Putamen (tissue), 1 donor: ENCODE measurements around the gene CASP2.

Source experiments
- DNase-seq: peaks from one replicate; pipeline ENCODE4 v3.0.0-alpha.2; 2016; ENCODE audit warnings: low spot score

Gene CASP2

GRCh38 chr7:143296686-143297085 is 8.5 kb downstream of the CASP2 start:
- DNase-seq, result no peak

GRCh38 chr7:143299346-143299745 is 11.2 kb downstream of the CASP2 start:
- DNase-seq, result no peak

- no peak for DNase-seq
Observed at GRCh38 chr7:143299840-143300239, 11.7 kb downstream of the CASP2 start.

GRCh38 chr7:143300959-143301935 is 13.1 kb downstream of the CASP2 start:
- no peak for DNase-seq

GRCh38 chr7:143303733-143304132 is 15.6 kb downstream of the CASP2 start:
- no peak for DNase-seq

GRCh38 chr7:143304938-143305337 is 16.8 kb downstream of the CASP2 start:
- no peak for DNase-seq

GRCh38 chr7:143305423-143306070 is 17.4 kb downstream of the CASP2 start:
- no peak for DNase-seq

GRCh38 chr7:143308632-143309031 is 20.5 kb downstream of the CASP2 start:
- no peak for DNase-seq

- no peak for DNase-seq
Observed at GRCh38 chr7:143314127-143314526, 26.0 kb downstream of the CASP2 start.

- DNase-seq, result no peak
Observed at GRCh38 chr7:143315776-143316175, 27.6 kb downstream of the CASP2 start, which contains the start of gene CLCN1. Gene CLCN1, plus strand, starts transcription at chr7:143316111. Its CDS starts 102 bp downstream, at chr7:143316213.

- peak; percentile 66 for DNase-seq
Observed at GRCh38 chr7:143316492-143316891, 28.3 kb downstream of the CASP2 start.

- no peak for DNase-seq
Observed at GRCh38 chr7:143318661-143319060, 30.5 kb downstream of the CASP2 start.

- no peak for DNase-seq
Observed at GRCh38 chr7:143320620-143321019, 32.5 kb downstream of the CASP2 start.

GRCh38 chr7:143321242-143321641 is 33.1 kb downstream of the CASP2 start:
- DNase-seq, result no peak

GRCh38 chr7:143321734-143322133 is 33.6 kb downstream of the CASP2 start:
- no peak for DNase-seq

GRCh38 chr7:143322760-143323633 is 34.8 kb downstream of the CASP2 start:
- no peak for DNase-seq

GRCh38 chr7:143323653-143324052 is 35.5 kb downstream of the CASP2 start:
- DNase-seq, result no peak

- DNase-seq, result no peak
Observed at GRCh38 chr7:143325240-143325639, 37.1 kb downstream of the CASP2 start.

GRCh38 chr7:143327903-143328302 is 39.8 kb downstream of the CASP2 start:
- no peak for DNase-seq

GRCh38 chr7:143329471-143330170 is 41.5 kb downstream of the CASP2 start:
- DNase-seq, result peak; percentile 79

GRCh38 chr7:143331179-143331801 is 43.1 kb downstream of the CASP2 start:
- no peak for DNase-seq
